NCI-H1092 (cell line): Measurements from ENCODE around the gene ACO1.

Source experiments
- DNase-seq: peaks from one replicate; lab custom pipeline; 2025; lab: John Stamatoyannopoulos, UW

The ACO1 gene

DNA sequence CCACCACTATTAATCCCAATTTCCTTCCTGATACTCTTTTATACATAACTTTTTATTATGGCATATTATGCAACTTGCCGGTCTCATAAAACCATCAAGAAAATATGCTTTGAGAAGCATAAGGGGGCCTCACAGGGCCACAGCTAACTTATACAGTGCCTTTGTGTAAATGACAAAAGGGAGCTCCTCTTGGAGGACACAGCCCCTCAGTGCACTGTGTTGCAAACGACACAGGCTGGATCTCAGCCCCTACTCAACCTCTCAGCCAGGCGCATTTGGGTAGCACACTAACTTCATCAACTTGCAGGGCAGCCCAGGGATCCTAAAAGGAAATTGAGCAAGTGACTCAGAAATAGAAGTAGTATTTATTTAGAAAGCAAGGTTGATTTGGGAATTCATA, 106.2 kb downstream of the ACO1 start:
- DNase-seq = no peak

GRCh38 chr9:32497921-32498320, 113.5 kb downstream of the ACO1 start:
- no peak for DNase-seq

- no peak for DNase-seq
These were observed 116.3 kb downstream of the ACO1 start for GRCh38 chr9:32500768-32501167.

DNA sequence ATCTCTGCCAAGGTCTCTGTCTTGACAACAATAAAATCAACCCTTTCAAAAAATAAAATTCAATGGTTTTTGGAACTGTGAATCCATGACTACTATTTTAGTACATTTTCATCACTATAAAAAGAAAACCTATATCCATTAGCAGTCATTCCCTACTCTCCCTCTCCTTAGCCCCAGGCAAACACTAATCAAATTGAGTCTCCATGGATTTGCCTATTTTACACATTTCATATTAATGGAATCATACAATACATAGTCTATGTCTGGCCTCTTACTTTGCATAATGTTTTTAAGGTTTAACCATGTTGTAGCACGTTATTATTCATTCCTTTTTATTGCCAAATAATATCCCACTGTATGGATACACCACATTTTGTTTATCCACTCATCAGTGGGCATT, 117.4 kb downstream of the ACO1 start:
- DNase-seq = no peak

GRCh38 chr9:32502464-32502863, 118.0 kb downstream of the ACO1 start:
- DNase-seq = no peak

- no peak for DNase-seq
These were observed 118.6 kb downstream of the ACO1 start for GRCh38 chr9:32503008-32503407.
